Skin epidermis (tissue), 12 donors: Measurements from ENCODE around the gene GMEB2.
"Not testable (repeated sequence)": the region's sequence is repeated elsewhere in the genome, so short reads cannot be mapped to it uniquely, and the experiment has no call there.

Experiments
- H3K27ac ChIP-seq, 21 experiments: fragments of 200-600 bp; sonication (generic) in 11 of 21; one replicate each; pipeline ENCODE4 v1.5.0; 2020; ENCODE audit warnings: mild to moderate bottlenecking in 3 of 21, inconsistent platforms in 2 of 21, moderate library complexity in 2 of 21
- H3K4me3 ChIP-seq, 7 experiments: fragments of 200-600 bp; sonication (generic) in 2 of 7; one replicate each; pipeline ENCODE4 v1.5.0; 2020; ENCODE audit warnings: inconsistent platforms in 2 of 7, mild to moderate bottlenecking in 2 of 7, moderate library complexity in 1 of 7

The GMEB2 gene

DNA sequence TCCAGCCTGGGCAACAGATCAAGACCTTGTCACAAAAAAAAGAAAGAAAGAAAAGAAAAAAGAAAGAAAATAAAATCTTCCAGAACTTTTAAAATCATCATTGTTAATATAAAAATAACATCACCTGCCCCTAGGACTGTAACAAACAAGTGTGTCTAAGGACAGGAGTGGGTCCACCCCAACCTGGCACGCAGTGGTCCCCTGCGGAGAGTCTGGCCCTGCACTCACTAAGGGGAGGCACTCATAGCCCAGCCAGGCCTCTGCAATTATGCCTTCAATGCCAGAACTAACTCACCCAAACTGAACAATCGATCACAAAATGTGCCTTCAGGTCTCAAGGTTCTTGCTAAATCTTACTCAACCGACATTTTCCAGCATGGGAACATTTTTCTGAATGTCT lies 4.8 kb downstream of the GMEB2 start:
- H3K27ac ChIP-seq, result no peak overlapping the region

DNA sequence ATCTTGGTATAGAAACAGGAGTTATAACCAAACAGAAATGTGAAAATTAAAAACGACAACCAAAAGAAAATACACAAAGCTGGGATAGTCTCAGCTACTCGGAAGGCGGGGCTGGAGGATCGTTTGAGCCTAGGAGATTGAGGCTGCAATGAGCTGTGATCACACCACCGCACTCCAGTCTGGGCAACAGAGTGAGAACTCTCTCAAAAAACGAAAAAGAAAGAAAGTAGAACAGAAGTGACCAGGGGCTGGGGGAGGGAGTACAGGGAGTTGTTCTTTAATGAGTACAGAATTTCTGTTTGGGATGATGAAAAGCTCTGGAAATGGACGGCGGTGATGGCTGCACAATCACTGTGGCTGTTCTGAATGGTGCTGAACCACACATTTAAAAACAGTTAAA lies 5.9 kb downstream of the GMEB2 start:
- Histone ChIP-seq H3K4me3 (no peak overlapping the region), H3K27ac (no peak overlapping the region)

More for the DNA sequence above, 4.8 kb downstream of the GMEB2 start:
- no peak overlapping the region for H3K4me3 ChIP-seq

DNA sequence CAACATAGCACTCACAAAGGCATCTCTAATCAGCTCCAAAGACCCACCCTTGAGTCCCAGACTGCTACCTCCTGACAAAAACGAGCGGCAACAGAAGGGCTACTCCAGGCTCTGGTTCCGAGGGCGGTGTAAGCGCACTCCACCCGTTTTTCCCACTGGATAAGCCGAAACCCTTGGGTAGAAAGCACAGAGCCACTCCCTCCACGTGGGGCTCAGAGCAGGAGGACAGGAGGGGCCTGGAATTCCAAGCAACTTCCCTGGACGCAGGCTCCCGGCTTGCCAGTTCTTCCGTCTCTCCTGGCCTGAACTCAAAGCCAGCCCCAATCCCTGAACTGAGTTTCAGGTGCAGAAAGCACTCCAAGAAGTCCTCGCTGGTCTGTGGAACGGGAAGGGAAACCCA lies 7.4 kb downstream of the GMEB2 start:
- no peak overlapping the region for H3K27ac ChIP-seq
- no peak overlapping the region for H3K4me3 ChIP-seq

DNA sequence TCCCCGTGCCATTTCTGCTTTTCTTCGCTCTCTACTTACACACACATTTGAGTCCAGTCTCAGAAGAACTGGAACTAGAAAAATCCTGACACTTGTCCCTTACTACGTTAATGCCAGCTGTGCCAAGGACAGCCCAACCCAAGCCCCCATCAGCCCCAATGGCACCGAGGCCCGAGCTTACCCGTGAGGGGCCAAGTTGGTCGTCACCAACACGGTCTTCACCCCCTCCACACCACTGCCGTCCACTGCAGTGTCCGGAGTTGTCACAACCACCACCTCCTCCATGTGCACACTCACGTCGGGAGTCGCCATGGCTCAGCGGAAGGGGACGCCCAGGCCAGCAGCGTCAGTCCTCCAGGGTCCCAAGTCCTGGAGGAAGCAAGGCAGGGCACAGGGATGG lies 7.8 kb downstream of the GMEB2 start:
- Histone ChIP-seq H3K4me3 (no peak overlapping the region), H3K27ac (no peak overlapping the region)

DNA sequence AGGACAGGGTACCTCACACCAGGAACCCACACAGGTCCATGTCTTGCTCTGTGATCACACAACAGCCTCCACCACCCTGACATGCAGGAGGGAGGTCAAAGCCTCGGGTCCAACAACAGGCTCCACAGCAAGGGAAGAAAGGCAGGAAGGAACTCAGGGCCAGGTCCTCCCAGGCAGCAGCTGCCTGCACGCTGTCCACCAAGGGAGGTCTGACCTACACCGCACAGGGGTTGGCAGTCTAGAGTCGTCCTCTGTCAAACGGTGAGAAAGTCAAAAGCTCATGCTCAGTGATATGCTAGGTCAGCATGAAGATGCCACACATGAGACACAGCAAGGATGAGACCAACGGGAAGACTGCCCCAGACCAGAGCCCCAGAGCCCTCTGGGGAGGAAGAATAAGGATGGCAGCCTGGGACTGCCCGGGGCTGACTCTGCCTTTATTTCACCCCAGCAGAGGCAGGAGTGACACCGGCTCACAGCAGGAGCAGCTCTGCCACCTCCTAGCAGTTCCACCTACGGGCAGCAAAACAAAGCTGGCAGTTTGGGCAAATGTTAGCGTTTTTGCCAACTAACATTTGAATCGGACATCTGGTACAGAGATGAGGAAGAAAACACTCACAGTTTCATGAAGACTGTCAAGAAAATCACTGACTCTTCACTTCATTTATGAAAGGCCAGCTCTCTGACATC lies 8.5 kb downstream of the GMEB2 start:
- H3K27ac ChIP-seq, result no peak overlapping the region

DNA sequence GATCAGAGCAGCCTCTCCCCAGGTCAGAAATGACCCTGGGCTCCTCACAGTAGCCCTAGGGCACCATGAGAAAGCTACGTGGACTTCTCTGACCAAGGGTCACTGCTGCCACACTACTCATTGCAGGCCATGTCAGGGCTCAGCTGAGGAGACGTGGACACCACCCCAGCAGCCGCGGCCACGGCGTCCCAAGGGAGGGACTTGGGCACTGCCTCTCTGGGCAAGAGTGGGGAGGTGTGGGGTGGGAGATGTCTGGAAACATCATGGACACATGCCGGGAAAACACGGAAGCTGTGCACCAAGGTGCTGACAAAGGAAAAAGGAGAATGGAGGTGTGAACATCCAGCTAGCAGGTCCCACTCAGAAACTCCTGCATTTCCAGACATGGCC lies 9.0 kb downstream of the GMEB2 start:
- H3K27ac ChIP-seq, result no peak overlapping the region
- no peak overlapping the region for H3K4me3 ChIP-seq

More for the DNA sequence above, 8.5 kb downstream of the GMEB2 start:
- H3K4me3 ChIP-seq, result no peak overlapping the region

DNA sequence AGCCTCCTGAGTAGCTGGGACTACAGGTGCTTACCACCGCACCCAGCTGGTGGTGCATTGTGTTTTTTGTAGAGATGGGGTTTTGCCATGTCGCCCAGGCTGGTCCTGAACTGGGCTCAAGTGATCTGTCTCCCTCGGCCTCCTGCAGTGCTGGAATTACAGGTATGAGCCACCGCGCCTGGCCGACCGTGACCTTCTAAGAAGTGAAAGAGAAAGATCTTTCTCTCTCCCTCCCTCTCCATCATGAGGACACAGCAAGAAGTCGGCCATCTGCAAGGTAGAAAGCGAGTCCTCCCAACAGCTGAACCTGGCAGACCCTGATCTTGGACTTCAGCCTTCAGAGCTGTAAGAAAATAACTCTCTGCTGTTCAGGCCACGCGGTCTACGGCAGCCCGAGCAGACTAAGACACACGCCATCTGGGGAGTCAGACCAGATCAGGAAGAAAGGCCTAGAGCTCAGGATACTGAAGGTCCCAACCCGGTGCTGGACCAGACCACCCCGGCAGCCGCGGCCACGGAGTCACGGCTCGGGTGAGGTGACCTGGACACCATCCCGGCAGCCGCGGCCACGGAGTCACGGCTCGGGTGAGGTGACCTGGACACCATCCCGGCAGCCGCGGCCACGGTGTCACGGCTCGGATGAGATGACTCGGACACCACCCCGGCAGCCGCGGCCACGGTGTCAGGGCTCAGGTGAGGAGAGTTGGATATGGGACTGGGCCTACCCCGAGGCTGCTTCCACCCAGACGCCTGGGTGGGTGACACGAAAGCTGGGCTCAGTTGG lies 9.6 kb downstream of the GMEB2 start:
- Histone ChIP-seq H3K4me3 (no peak overlapping the region), H3K27ac (no peak overlapping the region)

DNA sequence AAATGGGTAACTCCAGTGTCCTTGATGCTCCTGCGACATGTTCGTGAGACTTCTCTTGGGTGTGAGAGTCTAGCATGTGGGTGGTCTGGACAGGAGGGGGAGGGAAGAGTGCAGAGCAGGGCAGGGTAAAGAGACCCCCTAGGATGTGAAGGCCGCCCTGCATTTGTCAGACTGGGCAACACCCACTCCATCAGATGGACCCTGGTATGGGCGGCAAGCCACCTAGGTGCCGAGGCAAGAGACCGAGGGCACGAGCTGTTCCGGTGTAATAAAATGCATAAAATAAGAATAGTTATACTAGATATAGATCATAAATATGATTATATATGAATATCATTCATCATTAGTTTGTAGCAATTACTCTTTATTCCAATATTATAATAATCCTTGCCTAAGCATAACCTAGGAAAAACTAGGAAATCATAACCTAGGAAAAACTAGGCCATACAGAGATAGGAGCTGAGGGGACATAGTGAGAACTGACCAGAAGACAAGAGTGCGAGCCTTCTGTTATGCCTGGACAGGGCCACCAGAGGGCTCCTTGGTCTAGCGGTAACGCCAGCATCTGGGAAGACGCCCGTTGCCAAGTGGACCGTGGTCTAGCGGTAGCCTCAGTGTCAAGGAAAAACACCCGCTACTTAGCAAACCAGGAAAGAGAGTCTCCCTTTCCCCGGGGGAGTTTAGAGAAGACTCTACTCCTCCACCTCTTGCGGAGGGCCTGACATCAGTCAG lies 12.9 kb downstream of the GMEB2 start:
- not testable (repeated sequence) for H3K27ac ChIP-seq, H3K4me3 ChIP-seq

DNA sequence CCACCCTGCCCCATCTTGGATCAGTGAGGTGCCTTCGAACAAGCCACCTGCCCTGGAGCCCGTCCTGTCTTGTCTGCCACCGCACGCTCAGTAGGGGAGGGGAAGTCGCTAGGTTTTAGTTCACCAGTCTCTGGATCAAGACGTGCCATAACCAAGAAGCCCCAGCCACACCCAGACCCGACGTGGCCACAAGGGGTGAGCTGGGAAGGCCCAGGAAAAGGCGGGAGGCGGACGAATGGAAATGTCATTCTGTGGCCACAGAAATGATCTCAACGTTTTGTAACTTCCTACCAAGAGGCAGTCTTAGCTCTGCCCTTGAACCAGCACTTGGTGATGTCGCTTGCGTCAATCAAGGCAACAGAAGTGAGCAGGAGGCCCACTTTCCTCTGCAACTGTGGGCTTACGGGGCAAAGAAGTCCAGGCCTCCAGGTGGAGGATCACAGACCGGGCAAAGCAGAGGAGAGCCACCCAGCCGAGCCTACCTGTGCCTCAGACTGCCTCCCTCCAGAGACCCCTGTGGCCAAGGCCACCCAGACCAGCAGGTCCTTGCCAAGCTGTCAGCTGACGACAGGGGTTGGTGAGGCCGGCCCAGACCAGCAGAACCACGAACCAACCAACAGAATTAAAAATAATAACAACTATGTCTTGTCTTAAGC lies 14.5 kb downstream of the GMEB2 start:
- peak overlapping the region in 1 of 21 experiments; percentile 39 for H3K27ac ChIP-seq

DNA sequence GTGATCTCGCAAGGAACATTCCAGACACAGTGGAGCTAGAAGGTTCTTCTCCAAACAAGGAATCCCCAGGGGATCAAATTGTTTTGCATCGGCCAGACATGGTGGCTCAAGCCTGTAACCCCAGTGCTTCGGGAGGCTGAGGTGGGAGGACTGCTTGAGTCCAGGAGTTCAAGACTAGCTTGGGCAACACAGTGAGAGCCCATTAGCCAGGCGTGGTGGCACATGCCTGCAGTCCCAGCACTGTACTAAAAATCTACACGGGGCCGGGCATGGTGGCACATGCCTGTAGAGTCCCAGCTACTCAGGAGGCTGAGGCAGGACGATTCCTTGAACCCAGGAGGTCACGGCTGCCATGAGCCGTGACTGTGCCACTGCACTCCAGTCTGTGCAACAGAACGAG lies 15.3 kb downstream of the GMEB2 start:
- H3K27ac ChIP-seq, result no peak overlapping the region
- H3K4me3 ChIP-seq, result no peak overlapping the region

More for the DNA sequence above, 14.5 kb downstream of the GMEB2 start:
- H3K4me3 ChIP-seq, result no peak overlapping the region

DNA sequence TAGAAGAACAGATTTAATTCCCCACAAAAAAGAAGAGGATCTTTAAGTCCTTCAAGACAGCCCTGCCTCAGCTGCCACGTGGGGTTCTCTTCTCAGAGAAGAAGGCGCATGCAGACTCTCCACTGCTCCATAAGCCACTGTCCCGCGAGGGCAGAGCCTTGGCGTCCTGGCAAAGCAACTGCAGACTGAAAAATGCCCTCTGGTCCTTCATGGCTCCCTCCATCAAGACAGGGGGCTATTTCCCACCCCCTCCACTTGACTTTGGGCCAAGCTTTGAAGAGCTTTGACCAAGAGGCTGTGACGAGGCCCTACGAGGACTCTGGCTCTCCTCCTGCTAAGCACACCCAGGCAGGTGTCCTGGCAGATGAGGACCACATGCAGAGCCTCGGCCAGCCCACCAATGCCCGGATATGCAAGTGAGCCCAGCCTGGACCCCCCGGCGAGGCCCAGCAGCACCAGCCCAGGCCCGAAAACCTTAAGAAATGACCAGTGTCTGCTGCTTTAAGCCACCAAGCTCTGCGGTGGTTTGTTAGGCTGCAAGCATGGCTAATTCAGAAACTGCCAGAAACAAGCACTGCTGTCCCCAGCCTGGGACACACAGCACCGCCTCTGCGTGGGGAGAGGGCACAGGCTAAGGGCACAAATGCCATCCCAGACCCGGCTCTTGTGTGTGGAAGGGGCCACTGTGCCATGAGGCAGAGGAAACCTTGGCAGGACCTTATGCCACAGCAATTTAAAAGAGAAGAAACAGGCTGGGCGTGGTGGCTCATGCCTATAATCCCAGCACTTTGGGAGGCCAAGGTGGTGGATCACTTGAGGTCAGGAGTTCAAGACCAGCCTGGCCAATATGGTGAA lies 16.1 kb downstream of the GMEB2 start:
- H3K27ac ChIP-seq, result no peak overlapping the region
- no peak overlapping the region for H3K4me3 ChIP-seq

DNA sequence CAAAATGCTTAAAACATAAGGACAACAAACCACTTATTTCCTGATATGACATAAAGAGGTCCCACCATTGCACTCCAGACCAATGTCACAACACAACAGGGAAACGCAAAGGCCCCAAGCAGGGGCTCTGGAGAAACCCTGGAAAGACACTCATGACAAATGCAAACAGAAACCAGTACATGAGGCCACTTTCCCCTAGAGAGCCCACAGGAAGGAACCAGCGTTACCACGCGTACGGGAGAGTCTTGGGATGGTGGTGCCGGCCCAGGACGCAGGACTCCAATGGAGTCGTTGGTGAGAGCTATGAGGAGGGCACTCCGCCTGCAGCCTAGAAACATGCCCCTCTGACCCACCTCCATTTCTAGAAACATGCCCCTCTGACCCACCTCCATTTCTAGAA lies 20.2 kb downstream of the GMEB2 start:
- Histone ChIP-seq H3K4me3 (no peak overlapping the region), H3K27ac (no peak overlapping the region)

DNA sequence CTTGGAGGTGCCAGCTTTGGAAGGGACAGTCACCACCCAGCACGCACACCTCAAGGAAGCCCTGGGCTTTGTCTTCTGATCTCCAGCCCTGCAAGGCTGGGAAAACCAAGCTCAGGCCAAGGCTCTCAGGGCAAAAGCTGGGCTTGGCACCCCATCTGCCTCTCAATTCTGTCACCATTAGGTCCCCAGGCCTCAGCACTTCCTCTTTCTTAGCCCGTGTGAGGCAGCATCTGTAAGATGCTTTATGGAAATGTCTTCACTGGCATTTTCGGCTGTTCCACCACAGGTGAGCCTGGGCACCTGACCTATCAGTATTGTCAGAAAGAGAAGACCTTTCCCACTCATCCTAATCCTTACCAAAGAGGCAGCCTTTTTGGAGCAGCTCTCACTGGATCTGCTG lies 24.6 kb downstream of the GMEB2 start:
- Histone ChIP-seq H3K27ac (no peak overlapping the region), H3K4me3 (no peak overlapping the region)

DNA sequence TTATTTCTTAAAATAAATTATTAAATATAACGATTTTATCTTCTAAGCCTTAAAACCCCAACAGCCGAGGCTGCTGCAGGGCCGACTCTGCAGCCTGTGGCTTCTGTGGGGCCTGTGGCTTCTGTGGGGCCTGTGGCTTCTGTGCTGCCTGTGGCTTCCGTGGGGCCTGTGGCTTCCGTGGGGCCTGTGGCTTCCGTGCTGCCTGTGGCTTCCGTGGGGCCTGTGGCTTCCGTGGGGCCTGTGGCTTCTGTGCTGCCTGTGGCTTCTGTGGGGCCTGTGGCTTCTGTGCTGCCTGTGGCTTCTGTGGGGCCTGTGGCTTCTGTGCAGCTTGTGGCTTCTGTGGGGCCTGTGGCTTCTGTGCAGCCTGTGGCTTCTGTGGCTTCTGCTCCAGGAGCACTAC lies 25.2 kb downstream of the GMEB2 start:
- not testable (repeated sequence) for H3K4me3 ChIP-seq, H3K27ac ChIP-seq

DNA sequence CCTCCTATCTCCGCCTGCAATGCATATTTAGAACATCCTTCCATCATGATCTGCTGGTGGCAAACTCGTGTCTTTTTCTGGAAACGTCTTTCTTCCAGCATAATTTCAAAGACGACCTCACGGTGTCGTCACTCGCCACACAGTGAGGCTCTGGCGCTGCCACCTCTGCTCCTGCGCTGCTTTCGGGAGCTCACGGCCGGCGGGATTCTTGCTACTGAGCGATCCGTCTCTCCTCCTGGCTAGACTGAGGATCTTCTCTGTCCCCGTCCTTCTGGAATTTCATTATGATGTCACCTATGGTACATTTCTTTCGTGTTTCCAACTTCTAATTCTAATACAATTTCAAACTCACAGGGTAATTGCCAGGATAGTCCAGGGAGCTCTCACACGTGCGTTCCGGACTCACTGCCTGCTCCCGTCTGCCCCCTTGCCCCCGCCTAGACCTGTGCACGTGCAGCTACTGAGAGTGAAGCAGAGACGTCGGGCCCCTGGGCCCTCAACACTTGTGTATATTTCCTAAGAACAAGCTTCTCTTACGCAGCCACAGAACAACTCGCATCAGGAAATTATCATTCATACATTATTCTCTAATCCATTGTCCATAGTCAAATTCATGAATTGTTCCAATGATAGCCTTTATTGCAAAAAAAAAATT lies 27.4 kb downstream of the GMEB2 start:
- Histone ChIP-seq H3K4me3 (no peak overlapping the region), H3K27ac (no peak overlapping the region)

DNA sequence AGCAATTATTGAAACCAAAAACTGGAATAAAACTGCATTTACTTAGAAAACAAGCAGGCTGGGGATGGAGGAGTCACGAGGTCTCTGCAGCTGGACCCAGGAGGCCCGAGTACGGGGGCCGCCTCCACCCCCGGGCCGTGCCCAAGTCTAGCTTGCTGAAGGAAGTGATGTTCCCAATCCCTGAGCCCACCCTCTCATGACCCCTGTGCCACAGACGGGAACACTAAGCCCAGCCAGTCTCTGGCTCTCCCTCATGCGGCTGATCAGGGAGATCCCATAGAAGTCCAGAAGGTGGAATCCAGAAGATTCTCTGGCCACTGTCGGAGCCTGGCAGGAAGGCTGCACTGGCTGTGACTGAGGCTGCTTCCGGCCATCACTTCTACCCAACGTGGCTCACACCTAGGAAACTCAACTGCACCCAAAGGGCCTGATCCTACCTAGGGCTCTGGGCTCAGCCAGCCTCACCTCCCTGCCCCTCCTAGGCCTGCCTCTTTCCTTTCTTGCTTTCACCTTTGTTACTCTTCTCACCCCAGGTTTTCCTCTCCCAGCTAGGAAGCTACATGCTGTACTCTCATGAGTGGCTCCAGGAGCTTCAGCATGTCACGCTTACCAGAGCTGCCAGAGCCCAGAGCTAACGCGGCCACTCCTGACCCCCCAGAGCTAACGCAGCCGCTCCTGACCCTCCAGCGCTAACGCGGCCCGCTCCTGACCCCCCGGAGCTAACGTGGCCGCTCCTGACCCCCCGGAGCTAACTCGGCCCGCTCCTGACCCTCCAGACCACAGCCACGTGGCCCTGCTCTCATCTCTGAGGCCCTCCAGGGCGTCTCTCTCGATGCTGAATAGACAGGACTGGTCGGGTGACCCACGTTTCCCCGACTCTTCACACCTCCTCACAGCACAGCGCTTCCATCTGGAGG lies 28.2 kb downstream of the GMEB2 start:
- no peak overlapping the region for H3K27ac ChIP-seq
- H3K4me3 ChIP-seq, result no peak overlapping the region

DNA sequence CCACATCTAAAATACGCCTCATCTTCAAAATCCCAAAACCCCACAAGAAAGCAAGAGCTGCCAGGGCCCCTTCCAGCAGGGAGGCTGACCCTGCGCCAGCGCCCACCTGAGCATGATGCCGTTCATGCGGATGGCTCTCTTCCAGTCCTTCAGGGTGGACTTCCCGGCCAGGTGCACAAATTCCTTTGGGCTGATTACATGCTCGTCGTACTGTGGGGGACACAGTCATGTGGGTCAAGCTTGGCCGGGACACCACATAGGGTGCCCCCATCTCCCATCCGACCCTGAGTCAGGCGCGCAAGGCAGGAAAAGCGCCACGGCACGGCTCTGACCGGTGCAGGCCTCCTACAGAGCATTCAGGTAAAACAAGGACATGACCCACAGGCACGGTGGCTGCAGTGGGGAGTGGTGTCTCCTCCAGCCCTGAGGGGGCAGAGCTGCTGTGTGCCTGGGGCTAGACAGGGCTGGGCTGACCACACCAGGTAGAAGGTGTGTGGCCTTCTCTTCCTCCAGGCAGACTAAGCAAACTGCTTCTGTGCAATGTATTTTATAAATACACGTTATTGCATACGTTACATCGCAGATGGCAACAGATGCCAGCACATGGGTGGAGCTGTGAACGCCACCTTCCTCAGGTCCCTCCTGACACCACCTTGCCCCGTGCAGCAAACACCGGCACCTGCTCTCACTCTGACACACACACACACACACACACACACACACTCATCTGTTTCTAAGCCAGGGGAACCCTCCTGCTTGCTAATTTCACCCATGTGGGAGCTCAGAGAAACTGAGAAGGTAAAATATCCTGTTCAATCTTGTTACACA lies 29.0 kb downstream of the GMEB2 start:
- H3K27ac ChIP-seq, result no peak overlapping the region
- H3K4me3 ChIP-seq, result no peak overlapping the region
